GM12878 (cell line): ENCODE results near the gene PDZRN3. TPM values are rescaled to one million over a fixed set of nuclear protein-coding genes. Genes with fewer than 3 reads are reported as not detected.

Experiments used
- ATAC-seq: fragments of 200-7000 bp; cut with Tn5 transposase; 3 replicates; pipeline ENCODE4 v1.9.1; 2020; ENCODE audit warnings: mild to moderate bottlenecking, moderate library complexity
- BruUV-seq: library from RNA; stranded (reverse); fragments of 400-500 nt; replicated peaks from 2 replicates; lab custom pipeline; 2021; lab: Mats Ljungman, UMichigan
- CTCF ChIA-PET: fragments of 300-600 bp; sonication (Branson Sonifier 250); formaldehyde crosslinking; extraction: SDS; loops from one replicate; lab custom pipeline; 2021; ENCODE audit warnings: inconsistent platforms; lab: Yijun Ruan, JAX
- POLR2A ChIA-PET: fragments of 350-600 bp; formaldehyde crosslinking; extraction: SDS; loops from one replicate; lab custom pipeline; 2021; ENCODE audit warnings: inconsistent platforms; lab: Charles Lee
- RAD21 ChIA-PET: fragments of 300-600 bp; sonication (Branson Sonifier 250); formaldehyde crosslinking; loops from one replicate; lab custom pipeline; 2023; ENCODE audit warnings: antibody characterized with exemption; ENCODE audit not compliant: unreplicated experiment; lab: Charles Lee
- SMC1A ChIA-PET: fragments of 300-600 bp; sonication (Branson Sonifier 250); formaldehyde crosslinking; loops from one replicate; lab custom pipeline; 2023; ENCODE audit not compliant: unreplicated experiment, uncharacterized antibody; lab: Charles Lee
- DNase-seq: peaks from one replicate; pipeline ENCODE4 v3.0.0-alpha.2; 2011; ENCODE audit warnings: low read depth, low spot score
- FAIRE-seq: peaks from 3 replicates; lab custom pipeline; 2011; peaks lifted over from hg19 to GRCh38; lab: Jason Lieb, UNC
- H2AFZ ChIP-seq: 2 replicates; pipeline ENCODE4 v1.6.0; 2011; ENCODE audit warnings: low read depth, low read length, control low read depth; ENCODE audit not compliant: control insufficient read depth
- H3K27ac ChIP-seq: 2 replicates; pipeline ENCODE4 v1.5.1; 2011; ENCODE audit warnings: control low read depth; ENCODE audit not compliant: control insufficient read depth, insufficient read depth
- H3K27me3 ChIP-seq, 2 experiments: replicated peaks in 1 of 2; 2 replicates each; pipeline versions ENCODE4 v1.6.0 to v1.6.1; 2011; ENCODE audit warnings: low read length in 1 of 2; ENCODE audit not compliant: control insufficient read depth in 2 of 2, insufficient read depth in 2 of 2
- H3K36me3 ChIP-seq, 2 experiments: 2 replicates each; pipeline ENCODE4 v1.5.1; 2011; ENCODE audit warnings: low read length in 1 of 2; ENCODE audit not compliant: control insufficient read depth in 2 of 2, insufficient read depth in 2 of 2
- H3K4me1 ChIP-seq: 2 replicates; pipeline ENCODE4 v1.6.1; 2011; ENCODE audit warnings: mild to moderate bottlenecking, low read length, moderate library complexity, mixed read lengths; ENCODE audit not compliant: control insufficient read depth, insufficient read depth
- H3K4me2 ChIP-seq: 2 replicates; pipeline ENCODE4 v1.6.0; 2011; ENCODE audit warnings: control low read depth; ENCODE audit not compliant: control insufficient read depth, insufficient read depth
- H3K4me3 ChIP-seq: fragments of 200-600 bp; sonication (generic); 2 replicates; pipeline ENCODE4 v1.5.1; 2016
- H3K79me2 ChIP-seq: 2 replicates; pipeline ENCODE4 v1.6.0; 2011; ENCODE audit warnings: low read length; ENCODE audit not compliant: control insufficient read depth, insufficient read depth
- H3K9ac ChIP-seq: 2 replicates; pipeline ENCODE4 v1.8.0; 2011; ENCODE audit warnings: low read length, control low read depth, mixed read lengths; ENCODE audit not compliant: control insufficient read depth, insufficient read depth
- H3K9me3 ChIP-seq: replicated peaks from 3 replicates; pipeline ENCODE4 v1.5.1; 2011; ENCODE audit warnings: mild to moderate bottlenecking, low read length; ENCODE audit not compliant: control insufficient read depth, insufficient read depth
- H4K20me1 ChIP-seq: 2 replicates; pipeline ENCODE4 v1.6.0; 2011; ENCODE audit not compliant: control insufficient read depth, insufficient read depth
- CBFB ChIP-seq: IDR thresholded peaks from 2 replicates; pipeline ENCODE4 v1.6.1; 2016; ENCODE audit warnings: antibody characterized with exemption, low read depth
- FOS ChIP-seq: IDR thresholded peaks from 3 replicates; pipeline ENCODE4 v1.6.1; 2011; ENCODE audit warnings: borderline replicate concordance; ENCODE audit not compliant: insufficient read length; ENCODE audit errors: extremely low read depth
- KAT2A ChIP-seq: conservative IDR thresholded peaks from 2 replicates; pipeline ENCODE4 v1.6.1; 2011; ENCODE audit warnings: low read depth, low read length; ENCODE audit not compliant: control insufficient read depth
- NKRF ChIP-seq: fragments of 450-650 bp; conservative IDR thresholded peaks from 2 replicates; pipeline ENCODE4 v1.6.1; 2017; ENCODE audit warnings: mild to moderate bottlenecking, moderate library complexity
- PAX5 ChIP-seq: IDR thresholded peaks from 2 replicates; pipeline ENCODE4 v1.6.1; 2011; ENCODE audit warnings: low read depth, low read length, borderline replicate concordance
- PAX8 ChIP-seq: fragments of 450-650 bp; IDR thresholded peaks from 2 replicates; pipeline ENCODE4 v1.6.1; 2017; ENCODE audit warnings: mild to moderate bottlenecking, moderate library complexity
- POLR2AphosphoS2 ChIP-seq: IDR thresholded peaks from 2 replicates; pipeline ENCODE4 v1.6.1; 2011; ENCODE audit warnings: low read depth, mild to moderate bottlenecking, low read length, improper control_type of control experiment, moderate library complexity
- RAD51 ChIP-seq: fragments of 450-650 bp; IDR thresholded peaks from 2 replicates; pipeline ENCODE4 v1.6.1; 2016; ENCODE audit warnings: moderate library complexity, mild to moderate bottlenecking, inconsistent platforms
- RB1 ChIP-seq: fragments of 450-650 bp; formaldehyde crosslinking; IDR thresholded peaks from 2 replicates; pipeline ENCODE4 v1.6.1; 2017; ENCODE audit warnings: mild to moderate bottlenecking, borderline replicate concordance
- REST ChIP-seq: IDR thresholded peaks from 2 replicates; pipeline ENCODE4 v1.6.1; 2012; ENCODE audit warnings: mild to moderate bottlenecking, low read depth, low read length
- SMAD1 ChIP-seq: fragments of 450-650 bp; IDR thresholded peaks from 2 replicates; pipeline ENCODE4 v1.6.1; 2018; ENCODE audit warnings: mild to moderate bottlenecking, low read depth; ENCODE audit not compliant: partially characterized antibody
- SMAD5 ChIP-seq: IDR thresholded peaks from 2 replicates; pipeline ENCODE4 v1.6.1; 2016; ENCODE audit warnings: antibody characterized with exemption, low read depth
- SPI1 ChIP-seq: IDR thresholded peaks from 2 replicates; pipeline ENCODE4 v1.6.1; 2011; ENCODE audit warnings: low read depth, mild to moderate bottlenecking, low read length, moderate library complexity, borderline replicate concordance; ENCODE audit not compliant: insufficient read depth
- ZBED1 ChIP-seq: IDR thresholded peaks from 2 replicates; pipeline ENCODE4 v1.6.1; 2016; ENCODE audit warnings: borderline replicate concordance
- ZNF384 ChIP-seq: IDR thresholded peaks from 2 replicates; pipeline ENCODE4 v1.6.1; 2012; ENCODE audit warnings: low read depth, mild to moderate bottlenecking, low read length, improper control_type of control experiment, borderline replicate concordance
- in situ Hi-C: fragments of 300-500 bp; cut with MboI; formaldehyde crosslinking; loops from 9 replicates; pipeline ENCODE4 v1.14.3; 2018; ENCODE audit warnings: mixed read lengths
- intact Hi-C: fragments of 100-400 bp; cut with micrococcal nuclease; formaldehyde crosslinking; loops from one replicate; pipeline ENCODE4 v1.14.2; 2022; ENCODE audit not compliant: unreplicated experiment
- polyA plus RNA-seq, 11 experiments: library from polyadenylated mRNA; depleted of rRNA in 4 of 11; unstranded in 6 of 11; stranded (reverse) in 5 of 11; fragments of >200 nt; fragmentation: Nextera tagmentation in 4 of 11; fragmentation: Illumina TruSeq in 1 of 11; extraction: Ambion mirVana in 4 of 11; extraction: Trizol in 1 of 11; gene quantifications; 1 replicate in 1 of 11; 2 replicates in 10 of 11; pipeline versions ENCODE4 v1.2.1 to v1.2.3, GENCODE V29; 2011 to 2016; ENCODE audit warnings: inconsistent platforms in 2 of 11, missing spikeins in 2 of 11, low read depth in 1 of 11
- total RNA-seq, 4 experiments: library from RNA; depleted of rRNA in 3 of 4; stranded (reverse); fragments of >200 nt in 3 of 4; fragmentation: Illumina TruSeq in 1 of 4; extraction: Trizol in 1 of 4; gene quantifications; 2 replicates each; pipeline versions ENCODE4 v1.2.1 to v1.2.3, GENCODE V29; 2013 to 2021

PDZRN3 gene
- total and polyA plus RNA-seq, 10 of the 15 experiments (the other 5 are each of a cell fraction or from before 2014, with no cell fraction given), result 0.07 to 0.37 (median 0.12) TPM; not detected in 6

- H3K36me3 ChIP-seq, result no peaks in the 10 kb centered on the region
- ATAC-seq (no peak), FAIRE-seq (no peak), DNase-seq (no peak)
- no peaks in the 10 kb centered on the region for H3K9me3 ChIP-seq
- ChIA-PET POLR2A (no interaction called here), CTCF (interaction anchor here (0.5 to 0.7 kb wide), 2 partner anchors 477 to 530 kb away, joined by 3 to 5 read pairs; no protein-coding TSS in a partner anchor), RAD21 (no interaction called here), SMC1A (no interaction called here)
- BruUV-seq, result no TSS peak
- H3K9ac ChIP-seq, result no peak overlapping the region
- in situ Hi-C loops (no loop called here), intact Hi-C loops (no loop called here)
- no peaks in the 10 kb centered on the region for H4K20me1 ChIP-seq
- no peak overlapping the region for H3K4me2 ChIP-seq
- H3K79me2 ChIP-seq, result no peaks in the 10 kb centered on the region
- H3K4me3 ChIP-seq, result no peak overlapping the region
- H2AFZ ChIP-seq, result no peak overlapping the region
- TF ChIP-seq PAX5 (no peak), FOS (no peak), SPI1 (no peak), POLR2AphosphoS2 (no peak), RAD51 (no peak), CBFB (no peak), KAT2A (no peak), SMAD1 (no peak), SMAD5 (no peak), PAX8 (no peak), ZBED1 (no peak), REST (no peak), NKRF (no peak), ZNF384 (no peak), RB1 (no peak)
- no peak overlapping the region for H3K27ac ChIP-seq
- H3K4me1 ChIP-seq, result no peaks in the 10 kb centered on the region
- no peaks in the 10 kb centered on the region for H3K27me3 ChIP-seq
Observed at GRCh38 chr3:73584873-73585272, 39.9 kb downstream of the PDZRN3 start.
